ENCODE results near the gene SGK2. TPM values are rescaled to one million over a fixed set of nuclear protein-coding genes. Genes with fewer than 3 reads are reported as not detected.

Gene SGK2
- 0.85 TPM for total RNA-seq (ENCODE audit: unreplicated experiment)
- long read RNA-seq: 0 reads

- no peak within 1 kb of the TSS for H3K4me3 Mint-ChIP-seq (ENCODE audit: unreplicated experiment)
- H3K9me3 Mint-ChIP-seq (ENCODE audit: unreplicated experiment): no peaks in the 10 kb centered on the region
- no peaks in the 10 kb centered on the region for H3K36me3 Mint-ChIP-seq (ENCODE audit: low read depth, unreplicated experiment)
- no peak for DNase-seq (ENCODE audit: low spot score)
- H3K27me3 Mint-ChIP-seq (ENCODE audit: unreplicated experiment): peaks cover 2% of the 10 kb centered on the region
- peaks cover 28% of the 10 kb centered on the region for H3K4me1 Mint-ChIP-seq (ENCODE audit: unreplicated experiment)
- no peak for TF ChIP-seq CTCF (IDR thresholded peaks at IDR 0.05; ENCODE audit: unreplicated experiment)
- peak within 1 kb of the TSS; percentile 59 for H3K27ac Mint-ChIP-seq (ENCODE audit: unreplicated experiment)
These were observed at the start of gene SGK2 for GRCh38 chr20:43558412-43559146. Gene SGK2 (plus strand): TSS chr20:43559027. CDS start chr20:43566496, 7,469 bp downstream.

GRCh38 chr20:43511879-43512278 lies 46.9 kb upstream of the SGK2 start:
- Mint-ChIP-seq H3K9me3 (ENCODE audit: unreplicated experiment) (no peaks in the 10 kb centered on the region), H3K4me3 (ENCODE audit: unreplicated experiment) (no peak overlapping the region), H3K27me3 (ENCODE audit: unreplicated experiment) (peaks cover 12% of the 10 kb centered on the region), H3K4me1 (ENCODE audit: unreplicated experiment) (no peaks in the 10 kb centered on the region), H3K36me3 (ENCODE audit: low read depth, unreplicated experiment) (peaks cover 10% of the 10 kb centered on the region), H3K27ac (ENCODE audit: unreplicated experiment) (no peak overlapping the region)
- no peak for DNase-seq (ENCODE audit: low spot score)
- TF ChIP-seq CTCF (IDR thresholded peaks at IDR 0.05; ENCODE audit: unreplicated experiment): no peak

GRCh38 chr20:43513372-43513930 lies 45.4 kb upstream of the SGK2 start:
- DNase-seq (ENCODE audit: low spot score): no peak
- peak overlapping the region; percentile 76 for H3K4me3 Mint-ChIP-seq (ENCODE audit: unreplicated experiment)
- peaks cover 15% of the 10 kb centered on the region for H3K36me3 Mint-ChIP-seq (ENCODE audit: low read depth, unreplicated experiment)
- H3K27ac Mint-ChIP-seq (ENCODE audit: unreplicated experiment): no peak overlapping the region
- no peak for TF ChIP-seq CTCF (IDR thresholded peaks at IDR 0.05; ENCODE audit: unreplicated experiment)
- H3K27me3 Mint-ChIP-seq (ENCODE audit: unreplicated experiment): peaks cover 10% of the 10 kb centered on the region
- no peaks in the 10 kb centered on the region for H3K9me3 Mint-ChIP-seq (ENCODE audit: unreplicated experiment)
- H3K4me1 Mint-ChIP-seq (ENCODE audit: unreplicated experiment): no peaks in the 10 kb centered on the region

GRCh38 chr20:43513931-43514647 lies 44.7 kb upstream of the SGK2 start:
- H3K4me3 Mint-ChIP-seq (ENCODE audit: unreplicated experiment): peak overlapping the region; percentile 91
- DNase-seq (ENCODE audit: low spot score): peak; percentile 91
- no peaks in the 10 kb centered on the region for H3K9me3 Mint-ChIP-seq (ENCODE audit: unreplicated experiment)
- H3K36me3 Mint-ChIP-seq (ENCODE audit: low read depth, unreplicated experiment): peaks cover 15% of the 10 kb centered on the region
- H3K27ac Mint-ChIP-seq (ENCODE audit: unreplicated experiment): no peak overlapping the region
- peaks cover 10% of the 10 kb centered on the region for H3K27me3 Mint-ChIP-seq (ENCODE audit: unreplicated experiment)
- H3K4me1 Mint-ChIP-seq (ENCODE audit: unreplicated experiment): no peaks in the 10 kb centered on the region
- TF ChIP-seq CTCF (IDR thresholded peaks at IDR 0.05; ENCODE audit: unreplicated experiment): no peak

- no peaks in the 10 kb centered on the region for H3K4me1 Mint-ChIP-seq (ENCODE audit: unreplicated experiment)
- peaks cover 15% of the 10 kb centered on the region for H3K36me3 Mint-ChIP-seq (ENCODE audit: low read depth, unreplicated experiment)
- no peak for TF ChIP-seq CTCF (IDR thresholded peaks at IDR 0.05; ENCODE audit: unreplicated experiment)
- DNase-seq (ENCODE audit: low spot score): peak; percentile 43
- peaks cover 10% of the 10 kb centered on the region for H3K27me3 Mint-ChIP-seq (ENCODE audit: unreplicated experiment)
- H3K9me3 Mint-ChIP-seq (ENCODE audit: unreplicated experiment): no peaks in the 10 kb centered on the region
- no peak overlapping the region for H3K27ac Mint-ChIP-seq (ENCODE audit: unreplicated experiment)
- H3K4me3 Mint-ChIP-seq (ENCODE audit: unreplicated experiment): peak overlapping the region; percentile 91
These were observed 44.2 kb upstream of the SGK2 start for GRCh38 chr20:43514648-43514999.

All from endothelial cell (in vitro differentiated cells).